Esophagus muscularis mucosa (tissue), 2 donors: ENCODE measurements around the gene LRRC53.

Source experiments
- POLR2A ChIP-seq: fragments of 450-650 bp; IDR thresholded peaks from one replicate; pipeline ENCODE4 v1.6.1; 2017; ENCODE audit warnings: antibody characterized with exemption, moderate library complexity, mild to moderate bottlenecking, low read depth
- POLR2AphosphoS5 ChIP-seq, 2 donors: sonication (generic); formaldehyde crosslinking; IDR thresholded peaks; one replicate each; pipeline ENCODE4 v1.6.1; 2017; ENCODE audit warnings: antibody characterized with exemption in 2 of 2

- no peak for TF ChIP-seq POLR2A
- TF ChIP-seq POLR2AphosphoS5 (IDR thresholded peaks at IDR 0.05) = no peak
These were observed 33.4 kb downstream of the LRRC53 start for GRCh38 chr1:74478979-74479378.
